ENCODE data around the gene PPIA. TPM values are rescaled to one million over a fixed set of nuclear protein-coding genes. Genes with fewer than 3 reads are reported as not detected.

Gene PPIA
- total RNA-seq, 1 experiment from 2014 or later = 2,409 TPM

GRCh38 chr7:44791278-44792219 lies 4.9 kb upstream of the PPIA start:
- no peaks in the 10 kb centered on the region for H3K9me3 Mint-ChIP-seq
- Histone ChIP-seq H3K9ac (ENCODE audit: extremely low read depth, insufficient read length, low read length) (no peak overlapping the region), H4K8ac (replicated peaks; ENCODE audit: insufficient read length, low read depth, low read length) (no peak overlapping the region), H4K5ac (ENCODE audit: insufficient read length, low read depth, low read length) (no peak overlapping the region), H3K4me2 (ENCODE audit: insufficient read depth, insufficient read length, low read length) (no peak overlapping the region), H3K14ac (ENCODE audit: insufficient read depth, low read length) (no peak overlapping the region), H3K18ac (ENCODE audit: insufficient read length, low read depth, low read length) (no peak overlapping the region), H2BK12ac (ENCODE audit: insufficient read length, low read depth, low read length) (no peak overlapping the region), H2AFZ (ENCODE audit: low read length) (no peak overlapping the region), H3K79me1 (ENCODE audit: insufficient read depth, low read depth, low read length, poor library complexity, severe bottlenecking) (no peaks in the 10 kb centered on the region), H4K91ac (ENCODE audit: insufficient read length, low read depth, low read length) (no peak overlapping the region), H3K79me2 (ENCODE audit: insufficient read depth, low read length) (no peaks in the 10 kb centered on the region), H2BK20ac (ENCODE audit: low read depth, low read length, poor library complexity, severe bottlenecking) (no peak overlapping the region), H2AK5ac (ENCODE audit: insufficient read length, low read length) (no peak overlapping the region), H3K23me2 (ENCODE audit: insufficient read length, low read depth, low read length, poor library complexity, severe bottlenecking) (no peaks in the 10 kb centered on the region), H3T11ph (ENCODE audit: low read length) (no peak overlapping the region), H3K56ac (ENCODE audit: insufficient read length, low read depth, low read length) (no peak overlapping the region), H4K20me1 (ENCODE audit: control insufficient read depth, insufficient read depth, insufficient read length) (no peaks in the 10 kb centered on the region), H2BK120ac (ENCODE audit: low read depth, low read length, poor library complexity, severe bottlenecking) (no peak overlapping the region), H2BK15ac (ENCODE audit: low read depth, low read length) (no peak overlapping the region), H3K4ac (ENCODE audit: low read depth, low read length) (no peak overlapping the region), H3K23ac (ENCODE audit: insufficient read length, low read depth, low read length) (no peak overlapping the region), H3K27ac (ENCODE audit: insufficient read length, low read depth, low read length) (no peak overlapping the region), H3K4me1 (ENCODE audit: insufficient read depth, low read length) (no peaks in the 10 kb centered on the region), H3K27me3 (ENCODE audit: insufficient read depth, low read length) (no peaks in the 10 kb centered on the region), H3K9me3 (ENCODE audit: control insufficient read depth, low read depth, low read length) (no peaks in the 10 kb centered on the region), H2BK5ac (ENCODE audit: insufficient read length, low read length) (no peak overlapping the region)
- no CpG with 5 or more reads among the region's 8 CpGs for WGBS (ENCODE audit: extremely low coverage, insufficient read length, low lambda C conversion rate)
- H3K27ac Mint-ChIP-seq = peak overlapping the region in 1 of 3 experiments; percentile 1; a peak in 1 of 7 replicates
- TF ChIP-seq, protein P1, sequence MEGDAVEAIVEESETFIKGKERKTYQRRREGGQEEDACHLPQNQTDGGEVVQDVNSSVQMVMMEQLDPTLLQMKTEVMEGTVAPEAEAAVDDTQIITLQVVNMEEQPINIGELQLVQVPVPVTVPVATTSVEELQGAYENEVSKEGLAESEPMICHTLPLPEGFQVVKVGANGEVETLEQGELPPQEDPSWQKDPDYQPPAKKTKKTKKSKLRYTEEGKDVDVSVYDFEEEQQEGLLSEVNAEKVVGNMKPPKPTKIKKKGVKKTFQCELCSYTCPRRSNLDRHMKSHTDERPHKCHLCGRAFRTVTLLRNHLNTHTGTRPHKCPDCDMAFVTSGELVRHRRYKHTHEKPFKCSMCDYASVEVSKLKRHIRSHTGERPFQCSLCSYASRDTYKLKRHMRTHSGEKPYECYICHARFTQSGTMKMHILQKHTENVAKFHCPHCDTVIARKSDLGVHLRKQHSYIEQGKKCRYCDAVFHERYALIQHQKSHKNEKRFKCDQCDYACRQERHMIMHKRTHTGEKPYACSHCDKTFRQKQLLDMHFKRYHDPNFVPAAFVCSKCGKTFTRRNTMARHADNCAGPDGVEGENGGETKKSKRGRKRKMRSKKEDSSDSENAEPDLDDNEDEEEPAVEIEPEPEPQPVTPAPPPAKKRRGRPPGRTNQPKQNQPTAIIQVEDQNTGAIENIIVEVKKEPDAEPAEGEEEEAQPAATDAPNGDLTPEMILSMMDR (conservative IDR thresholded peaks at IDR 0.05) = no peak
- no peaks in the 10 kb centered on the region; a peak in 1 of 7 replicates for H3K36me3 Mint-ChIP-seq (ENCODE audit: insufficient read depth in 1 of 3, low read depth in 3 of 3)
- H3K4me3 Mint-ChIP-seq = no peak overlapping the region
- H3K4me1 Mint-ChIP-seq = 0 out of 4 replicates have a peak, but pooled peaks cover 0 to 3% of the 10 kb centered on the region in 2 experiments
- DNase-seq = no peak
- 0 out of 2 replicates have a peak, but pooled peaks cover 2% of the 10 kb centered on the region for H3K27me3 Mint-ChIP-seq (ENCODE audit: low read depth)

Measured in H9 (cell line).